Stomach (tissue), 4 donors: ENCODE results near the gene LRRTM4.

Experiments
- CTCF ChIP-seq, 7 experiments: fragments of 450-650 bp in 4 of 7; fragments of 200-600 bp in 3 of 7; sonication (generic) in 3 of 7; IDR thresholded peaks; one replicate each; pipeline ENCODE4 v1.5.1; 2016 to 2019; ENCODE audit warnings: antibody characterized with exemption in 7 of 7, control low read depth in 2 of 7, mild to moderate bottlenecking in 1 of 7
- POLR2A ChIP-seq, 4 donors: fragments of 450-650 bp; IDR thresholded peaks; one replicate each; pipeline ENCODE4 v1.6.1; 2016; ENCODE audit warnings: antibody characterized with exemption in 4 of 4, control low read depth in 2 of 4, mild to moderate bottlenecking in 1 of 4, moderate library complexity in 1 of 4
- POLR2AphosphoS5 ChIP-seq, 3 donors: sonication (generic); formaldehyde crosslinking; IDR thresholded peaks; one replicate each; pipeline ENCODE4 v1.6.1; 2016; ENCODE audit warnings: antibody characterized with exemption in 3 of 3

GRCh38 chr2:76953733-76954347, 568.3 kb downstream of the LRRTM4 start:
- TF ChIP-seq POLR2A (IDR thresholded peaks at IDR 0.05): no peak
- TF ChIP-seq CTCF (IDR thresholded peaks at IDR 0.05): peak in 5 of 7 experiments; percentile 43 to 66 (median 54)
- TF ChIP-seq POLR2AphosphoS5 (IDR thresholded peaks at IDR 0.05): no peak
